ENCODE results near the gene CELSR3. TPM values are rescaled to one million over a fixed set of nuclear protein-coding genes. Genes with fewer than 3 reads are reported as not detected.

Gene CELSR3
- total RNA-seq, 1 donor from 2014 or later: 0.35 TPM

GRCh38 chr3:48641396-48641795, 21.3 kb downstream of the CELSR3 start:
- intact Hi-C loops (cut with micrococcal nuclease): no loop called here
- DNase-seq (no peak), ATAC-seq (no peak)

- no peak for ATAC-seq
- no peak for DNase-seq
- intact Hi-C loops (cut with micrococcal nuclease): no loop called here
These were observed 22.6 kb downstream of the CELSR3 start for GRCh38 chr3:48639944-48640606.

- intact Hi-C loops (cut with micrococcal nuclease): no loop called here
- ATAC-seq (no peak), DNase-seq (no peak)
These were observed 25.4 kb downstream of the CELSR3 start for GRCh38 chr3:48637305-48637704.

GRCh38 chr3:48636149-48636655, 26.5 kb downstream of the CELSR3 start:
- DNase-seq (no peak), ATAC-seq (no peak)
- intact Hi-C loops (cut with micrococcal nuclease): no loop called here

- ATAC-seq (peak; percentile 98), DNase-seq (peak; percentile 99)
- intact Hi-C loops (cut with micrococcal nuclease): no loop called here
These were observed 27.3 kb downstream of the CELSR3 start, which contains the start of gene SLC26A6 for GRCh38 chr3:48635222-48636021. TSS of gene SLC26A6 (minus strand) at chr3:48635461. CDS start at chr3:48635393, 68 bp downstream.

- DNase-seq: peak; percentile 74
- intact Hi-C loops (cut with micrococcal nuclease): no loop called here
- ATAC-seq: peak; percentile 55
These were observed 27.9 kb downstream of the CELSR3 start for GRCh38 chr3:48634661-48635221.

- DNase-seq: no peak
- ATAC-seq: no peak
- intact Hi-C loops (cut with micrococcal nuclease): no loop called here
These were observed 28.9 kb downstream of the CELSR3 start for GRCh38 chr3:48633743-48634142.

GRCh38 chr3:48633256-48633655, 29.4 kb downstream of the CELSR3 start:
- intact Hi-C loops (cut with micrococcal nuclease): no loop called here
- ATAC-seq (no peak), DNase-seq (no peak)

GRCh38 chr3:48631516-48632448, 30.9 kb downstream of the CELSR3 start:
- intact Hi-C loops (cut with micrococcal nuclease): no loop called here
- ATAC-seq (no peak), DNase-seq (no peak)

- intact Hi-C loops (cut with micrococcal nuclease): no loop called here
- ATAC-seq: no peak
- no peak for DNase-seq
These were observed 31.9 kb downstream of the CELSR3 start for GRCh38 chr3:48630833-48631232.

- intact Hi-C loops (cut with micrococcal nuclease): no loop called here
- DNase-seq (no peak), ATAC-seq (no peak)
These were observed 32.3 kb downstream of the CELSR3 start for GRCh38 chr3:48630407-48630806.

- intact Hi-C loops (cut with micrococcal nuclease): no loop called here
- no peak for ATAC-seq
- DNase-seq: no peak
These were observed 32.8 kb downstream of the CELSR3 start for GRCh38 chr3:48629894-48630293.

GRCh38 chr3:48628277-48629017, 34.2 kb downstream of the CELSR3 start:
- ATAC-seq: no peak
- intact Hi-C loops (cut with micrococcal nuclease): no loop called here

GRCh38 chr3:48625600-48625999, 37.1 kb downstream of the CELSR3 start:
- intact Hi-C loops (cut with micrococcal nuclease): no loop called here
- DNase-seq: no peak
- ATAC-seq: no peak

More at GRCh38 chr3:48628277-48629017, 34.2 kb downstream of the CELSR3 start:
- DNase-seq: no peak

GRCh38 chr3:48624767-48625166, 37.9 kb downstream of the CELSR3 start:
- intact Hi-C loops (cut with micrococcal nuclease): no loop called here
- no peak for DNase-seq
- ATAC-seq: no peak

GRCh38 chr3:48623851-48624547, 38.7 kb downstream of the CELSR3 start:
- ATAC-seq (no peak), DNase-seq (no peak)
- intact Hi-C loops (cut with micrococcal nuclease): no loop called here

GRCh38 chr3:48621461-48621869, 41.2 kb downstream of the CELSR3 start, which contains the start of gene TMEM89:
TSS of gene TMEM89 (minus strand) at chr3:48621769. CDS start at chr3:48621756, 13 bp downstream.
- ATAC-seq (no peak), DNase-seq (no peak)
- intact Hi-C loops (cut with micrococcal nuclease): no loop called here

Measured in left ventricle myocardium superior (tissue), 1 donor.